NCI-H446 treated with DMSO at 0.1 percent for 48 hours (cell line): Measurements from ENCODE around the gene RARS1.
A peak's percentile ranks its signal among the peaks of the same experiment; 100 is the strongest.
"Not testable (repeated sequence)": the region's sequence is repeated elsewhere in the genome, so short reads cannot be mapped to it uniquely, and the experiment has no call there.

Experiments used
- DNase-seq: peaks from one replicate; lab custom pipeline; 2025; lab: John Stamatoyannopoulos, UW

RARS1 gene

DNA sequence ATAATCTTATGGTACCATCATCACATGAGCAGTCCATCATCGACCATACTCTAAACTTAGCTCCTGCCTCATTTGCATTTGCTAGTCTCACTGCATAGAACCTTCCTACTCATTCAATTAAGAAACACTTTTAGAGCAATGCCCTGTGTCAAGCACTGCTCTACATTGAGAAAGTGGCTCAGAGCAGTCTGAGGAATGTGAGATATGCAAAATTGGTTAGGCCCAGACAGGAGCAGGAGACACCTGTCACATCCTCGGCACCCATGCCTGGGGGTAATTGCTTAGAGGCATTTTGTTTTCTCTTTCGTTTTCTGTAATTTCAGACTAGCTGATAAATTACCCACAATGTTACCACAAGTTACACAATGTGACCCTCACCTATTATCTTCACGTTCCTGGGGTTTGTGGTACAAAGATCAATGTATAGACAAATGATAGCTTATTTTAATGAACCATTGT is 4.9 kb upstream of the RARS1 start:
- DNase-seq = no peak

GRCh38 chr5:168482361-168482760 is 3.9 kb upstream of the RARS1 start:
- DNase-seq = no peak

DNA sequence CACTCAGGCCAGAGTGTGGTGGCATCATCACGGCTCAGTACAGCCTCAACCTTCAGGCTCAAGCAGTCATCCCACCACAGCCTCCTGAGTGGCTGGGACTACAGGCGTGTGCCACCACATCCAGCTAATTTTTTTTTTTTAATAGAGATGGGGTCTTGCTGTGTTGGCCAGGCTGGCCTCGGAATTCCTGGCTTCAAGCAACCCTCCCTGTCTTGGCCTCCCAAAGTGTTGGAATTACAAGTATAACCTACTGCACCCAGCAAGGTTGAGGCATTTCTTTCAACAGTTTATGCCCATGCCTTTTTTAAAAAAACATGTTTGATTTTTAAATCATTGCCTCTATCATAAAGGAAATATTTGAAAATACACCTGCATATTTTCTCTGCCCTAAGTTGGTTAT is 2.8 kb downstream of the RARS1 start:
- no peak for DNase-seq

GRCh38 chr5:168494057-168494555 is 7.8 kb downstream of the RARS1 start:
- no peak for DNase-seq

GRCh38 chr5:168502563-168503237 is 16.4 kb downstream of the RARS1 start:
- DNase-seq = no peak

- no peak for DNase-seq
Observed at GRCh38 chr5:168513861-168514428, 27.7 kb downstream of the RARS1 start.

- no peak for DNase-seq
Observed at GRCh38 chr5:168525856-168526255, 39.6 kb downstream of the RARS1 start.

GRCh38 chr5:168527756-168528295 is 41.6 kb downstream of the RARS1 start:
- DNase-seq = no peak

GRCh38 chr5:168528521-168529373 is 42.5 kb downstream of the RARS1 start, which contains the start of gene FBLL1:
Gene FBLL1 (plus strand): TSS chr5:168529305. CDS start chr5:168529505, 200 bp downstream.
- DNase-seq = peak; percentile 6

- DNase-seq = no peak
Observed at GRCh38 chr5:168529374-168530234, 43.3 kb downstream of the RARS1 start.

DNA sequence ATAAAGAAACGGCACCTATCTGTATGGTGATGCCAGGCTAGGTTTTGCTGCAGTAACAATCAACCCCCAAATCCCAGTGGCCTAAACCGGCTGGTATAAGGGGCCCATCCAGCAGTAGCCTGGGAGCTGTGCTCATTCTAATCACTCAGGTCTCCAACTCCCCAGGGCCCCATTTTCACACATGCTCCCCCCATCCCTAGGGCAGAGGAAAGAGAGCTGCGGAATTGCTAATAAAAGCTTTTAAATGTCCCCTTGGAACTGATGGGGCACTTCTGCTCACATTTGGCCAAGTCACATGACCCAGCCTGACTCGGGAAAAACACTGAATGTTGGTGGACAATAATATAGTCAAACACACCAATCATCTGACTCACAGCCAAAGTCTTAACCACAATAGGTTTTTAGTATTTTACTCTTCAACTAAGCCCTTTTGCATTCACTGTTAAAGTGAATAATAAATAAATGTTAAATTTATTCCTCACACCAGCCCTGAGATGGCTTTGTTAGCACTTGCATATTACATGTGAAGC is 44.4 kb downstream of the RARS1 start:
- DNase-seq = no peak

DNA sequence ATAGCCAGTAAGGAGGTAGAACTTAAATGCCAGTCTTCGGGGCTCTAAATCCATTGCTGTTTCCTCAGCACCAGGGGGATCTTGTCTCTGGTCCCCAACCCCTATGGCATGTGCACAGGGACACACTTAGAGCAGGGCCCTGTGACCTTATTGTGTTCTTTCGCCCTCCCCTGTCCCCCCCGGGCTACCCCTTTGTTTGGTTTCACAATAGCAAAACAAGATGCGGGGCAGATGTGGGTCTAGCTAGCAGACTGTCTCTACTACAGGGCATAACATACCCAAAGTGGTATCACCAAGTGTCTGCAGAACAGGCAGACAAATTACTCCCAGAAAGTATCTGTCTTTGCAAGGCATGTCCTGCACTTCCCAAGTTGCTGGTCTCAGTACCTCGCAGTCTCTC is 44.9 kb downstream of the RARS1 start:
- no peak for DNase-seq

DNA sequence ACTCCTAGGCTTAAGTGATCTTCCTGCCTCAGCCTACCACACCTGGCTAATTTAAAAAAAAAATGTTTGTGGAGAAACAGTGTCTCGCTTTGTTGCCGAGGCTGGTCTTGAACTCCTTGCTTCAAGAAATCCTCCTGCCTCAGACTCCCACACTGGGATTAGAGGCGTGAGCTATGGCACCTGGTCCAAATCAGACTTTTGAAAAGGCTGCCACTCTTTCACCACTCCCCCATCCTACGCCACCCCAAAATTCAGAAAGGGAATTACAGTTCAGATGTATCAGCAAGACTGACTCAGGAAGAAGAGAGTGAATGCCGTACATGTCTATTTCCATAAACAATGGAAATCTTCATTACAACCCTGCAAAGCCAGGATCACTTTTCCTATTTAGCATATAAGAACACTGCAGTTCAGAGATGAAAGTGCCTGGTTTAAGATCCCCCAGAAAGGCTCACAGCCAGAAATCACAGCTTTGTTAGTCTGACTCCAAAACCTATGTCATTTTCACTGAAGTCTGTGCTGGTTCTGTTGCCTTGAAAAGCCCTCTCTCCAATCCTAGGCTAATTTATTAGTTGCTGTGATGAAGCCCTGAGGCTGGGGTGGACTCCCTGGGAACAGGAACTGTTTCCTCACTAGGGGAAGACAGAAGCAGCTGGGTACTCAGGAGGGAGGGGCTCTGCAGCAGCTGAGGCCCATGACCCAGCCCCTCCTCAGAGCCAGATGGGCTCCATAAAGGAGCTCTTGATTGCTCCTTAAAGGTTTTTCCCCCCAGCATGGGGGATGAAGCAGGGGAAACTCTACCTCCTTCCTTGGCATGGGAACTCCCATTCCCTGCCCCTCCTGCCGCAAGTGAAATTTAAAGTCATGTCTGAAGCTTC is 46.0 kb downstream of the RARS1 start:
- no peak for DNase-seq

DNA sequence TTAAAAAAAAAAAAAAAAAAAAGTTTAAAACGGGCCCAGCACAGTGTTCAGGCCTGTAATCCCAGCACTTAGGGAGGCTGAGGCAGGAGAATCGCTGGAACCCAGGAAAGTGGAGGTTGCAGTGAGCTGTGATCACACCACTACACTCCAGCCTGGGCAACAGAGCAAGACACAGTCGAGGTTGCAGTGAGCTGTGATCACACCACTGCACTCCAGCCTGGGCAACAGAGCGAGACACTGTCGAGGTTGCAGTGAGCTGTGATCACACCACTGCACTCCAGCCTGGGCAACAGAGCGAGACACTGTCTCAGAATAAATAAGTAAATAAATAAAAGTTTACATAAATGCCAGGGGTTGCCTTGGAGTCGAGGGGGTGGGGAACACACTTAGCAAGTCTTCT is 48.1 kb downstream of the RARS1 start:
- DNase-seq = not testable (repeated sequence)

GRCh38 chr5:168537176-168537575 is 50.9 kb downstream of the RARS1 start:
- DNase-seq = no peak

DNA sequence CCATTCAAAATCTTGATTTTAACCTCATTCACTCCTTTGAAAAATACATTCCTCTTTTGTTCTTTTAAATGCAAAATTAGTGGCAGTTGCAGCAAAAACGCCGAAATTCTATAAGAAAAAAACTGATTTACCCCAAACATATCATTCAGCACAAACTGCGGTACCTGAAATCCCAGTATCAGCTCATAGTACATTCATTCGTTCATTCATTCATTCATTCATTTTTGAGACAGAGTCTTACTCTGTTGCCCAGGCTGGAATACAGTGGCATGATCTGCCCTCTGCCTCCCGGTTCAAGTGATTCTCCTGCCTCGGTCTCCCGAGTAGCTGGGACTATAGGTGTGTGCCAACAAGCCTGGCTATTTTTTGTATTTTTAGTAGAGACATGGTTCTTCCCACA is 63.3 kb downstream of the RARS1 start:
- DNase-seq = no peak

DNA sequence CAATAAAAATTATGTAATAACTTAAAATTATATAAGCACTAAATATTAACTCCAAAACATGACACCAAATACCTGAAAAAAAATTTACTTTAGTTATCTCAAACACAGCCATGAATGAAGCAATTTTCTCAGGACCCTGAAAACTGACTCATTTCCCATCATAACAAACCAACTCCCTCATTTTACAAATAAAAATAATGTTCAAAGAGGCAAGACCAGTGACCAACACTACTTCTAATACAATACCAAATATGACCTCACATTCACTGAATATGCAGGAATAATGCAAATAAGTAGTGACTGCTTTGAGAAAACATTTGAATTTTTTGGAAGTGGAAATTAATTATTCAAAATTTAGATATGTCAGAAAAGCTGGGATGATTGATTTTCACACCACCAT is 64.4 kb downstream of the RARS1 start:
- DNase-seq = no peak

- DNase-seq = peak; percentile 92
Observed at GRCh38 chr5:168552146-168552545, 65.9 kb downstream of the RARS1 start.

DNA sequence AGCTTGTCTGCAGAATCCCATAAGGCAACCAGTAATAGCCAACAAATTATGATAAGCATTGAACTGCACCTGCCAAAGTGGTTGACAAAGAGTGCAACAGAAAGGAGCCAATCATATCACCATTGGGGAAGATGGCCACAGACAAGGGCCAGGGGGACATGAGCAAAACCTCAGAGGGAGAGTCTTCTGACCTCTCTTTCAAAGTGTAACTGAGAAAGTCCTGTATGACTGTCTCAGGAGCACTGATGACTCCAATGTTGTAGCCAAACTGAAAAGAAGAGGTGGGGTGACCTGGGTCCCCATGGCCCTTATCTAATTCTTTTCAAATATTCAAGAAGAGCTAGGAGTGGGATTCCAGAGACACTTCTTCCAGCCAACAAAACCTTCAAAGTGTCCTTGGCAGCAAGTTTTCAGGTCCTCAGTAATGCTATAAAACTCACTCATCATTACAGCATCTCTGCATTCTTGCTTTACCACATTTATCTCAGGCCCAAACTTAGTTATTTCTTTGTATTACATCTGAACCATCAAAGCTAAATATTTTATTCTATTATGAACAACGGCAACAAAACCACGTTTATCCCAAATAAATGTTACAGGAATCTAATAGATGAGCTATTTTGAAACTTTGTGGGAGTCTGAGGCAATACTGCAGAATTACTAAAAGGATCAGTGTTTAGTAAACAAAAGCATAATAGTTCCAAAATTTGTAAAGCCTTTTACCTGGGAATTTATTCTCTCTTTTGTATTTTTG is 67.3 kb downstream of the RARS1 start:
- DNase-seq = no peak
